Activated CD4-positive, alpha-beta T cell treated with anti-CD3 and anti-CD28 coated beads, Interleukin-2, amount 10 ng/mL, durations not matched to agents 7 days and 5 days (primary cell): ENCODE data around the gene PHF2. TPM values are rescaled to one million over a fixed set of nuclear protein-coding genes. Genes with fewer than 3 reads are reported as not detected.

Experiments
- CTCF ChIA-PET: fragments of 350-600 bp; sonication (Branson Sonifier 250); formaldehyde crosslinking; loops from one replicate; lab custom pipeline; 2021; ENCODE audit warnings: antibody characterized with exemption; lab: Charles Lee
- POLR2A ChIA-PET: fragments of 350-600 bp; sonication (Branson Sonifier 250); formaldehyde crosslinking; loops from one replicate; lab custom pipeline; 2021; ENCODE audit warnings: antibody characterized with exemption; lab: Charles Lee
- DNase-seq: peaks from one replicate; pipeline ENCODE4 v3.0.0-alpha.2; 2020
- H3K27ac Mint-ChIP-seq: one replicate; pipeline ENCODE4 v1.8.0; 2021; ENCODE audit warnings: mild to moderate bottlenecking, moderate library complexity, mixed read lengths
- H3K27me3 Mint-ChIP-seq: one replicate; pipeline ENCODE4 v1.8.0; 2021; ENCODE audit warnings: mixed read lengths
- H3K36me3 Mint-ChIP-seq: one replicate; pipeline ENCODE4 v1.8.0; 2021; ENCODE audit warnings: low read depth, mixed read lengths
- H3K4me1 Mint-ChIP-seq: one replicate; pipeline ENCODE4 v1.8.0; 2021; ENCODE audit warnings: mixed read lengths
- H3K4me3 Mint-ChIP-seq: one replicate; pipeline ENCODE4 v1.8.0; 2021; ENCODE audit warnings: mild to moderate bottlenecking, moderate library complexity, mixed read lengths
- H3K9me3 Mint-ChIP-seq: one replicate; pipeline ENCODE4 v1.8.0; 2021; ENCODE audit warnings: mixed read lengths
- total RNA-seq, 2 experiments: library from RNA; stranded (reverse); gene quantifications; one replicate each; pipeline ENCODE4 v1.2.3, GENCODE V29; 2021

PHF2 gene
- total RNA-seq, 2 experiments from 2014 or later, result 29.3 to 29.4 TPM

DNA sequence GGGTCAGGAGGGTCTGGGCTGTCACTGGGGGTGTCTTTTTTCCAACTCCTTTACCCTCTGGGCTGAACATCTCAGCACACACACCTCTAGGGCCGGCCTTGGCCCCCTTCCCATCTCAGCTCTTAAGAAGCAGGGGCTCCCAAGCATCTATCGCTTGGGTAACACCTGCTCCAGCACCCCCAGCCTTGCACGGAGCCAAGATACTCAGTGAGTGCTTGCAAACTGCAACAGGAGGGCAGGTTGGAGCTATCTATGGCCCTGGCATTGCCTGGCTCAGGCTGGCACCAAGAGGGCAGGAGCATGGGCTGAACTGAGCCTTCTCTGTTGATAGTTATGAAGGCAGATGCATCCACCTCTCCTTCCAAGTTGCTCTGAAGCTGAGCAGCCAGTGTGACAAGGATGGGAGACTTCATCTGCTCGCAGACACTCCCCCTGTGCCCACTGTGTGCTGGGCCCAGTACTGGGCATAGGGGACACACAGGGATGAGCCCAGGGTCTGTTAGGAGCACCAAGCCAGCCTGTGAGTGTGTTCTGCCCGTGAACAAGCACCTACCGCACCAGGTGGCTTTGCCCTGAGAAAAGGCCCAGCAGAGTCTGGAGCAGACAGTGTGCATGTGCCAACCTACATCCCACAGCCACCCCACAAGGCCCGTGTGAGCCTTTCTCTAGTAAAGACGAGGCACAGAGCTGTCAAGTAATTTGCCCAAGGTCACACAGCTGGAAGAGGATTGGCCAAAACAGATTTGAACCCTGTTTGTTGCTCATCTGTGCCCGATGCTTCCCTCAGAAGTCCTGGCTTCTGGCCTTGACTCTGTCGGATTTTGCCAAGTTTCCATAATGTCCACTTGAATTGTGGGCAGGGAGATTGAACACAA lies 58.2 kb downstream of the PHF2 start:
- Mint-ChIP-seq H3K9me3 (peaks cover 11% of the 10 kb centered on the region), H3K27me3 (no peaks in the 10 kb centered on the region), H3K27ac (no peak overlapping the region), H3K4me1 (no peaks in the 10 kb centered on the region), H3K36me3 (peaks cover 35% of the 10 kb centered on the region), H3K4me3 (no peak overlapping the region)
- POLR2A ChIA-PET, result no interaction called here
- CTCF ChIA-PET, result interaction anchor here (0.6 kb wide), 1 partner anchor 934 kb away, joined by 4 read pairs; no protein-coding TSS in a partner anchor
- no peak for DNase-seq

GRCh38 chr9:93635186-93636107 lies 59.1 kb downstream of the PHF2 start:
- Mint-ChIP-seq H3K27me3 (no peaks in the 10 kb centered on the region), H3K4me1 (no peaks in the 10 kb centered on the region), H3K4me3 (no peak overlapping the region), H3K36me3 (peaks cover 39% of the 10 kb centered on the region), H3K27ac (no peak overlapping the region), H3K9me3 (peaks cover 11% of the 10 kb centered on the region)
- POLR2A ChIA-PET, result no interaction called here
- DNase-seq, result no peak
- CTCF ChIA-PET, result interaction anchor here (0.6 kb wide), 1 partner anchor 935 kb away, joined by 4 read pairs; no protein-coding TSS in a partner anchor

GRCh38 chr9:93636172-93636661 lies 59.8 kb downstream of the PHF2 start:
- no peaks in the 10 kb centered on the region for H3K4me1 Mint-ChIP-seq
- no peaks in the 10 kb centered on the region for H3K27me3 Mint-ChIP-seq
- peaks cover 45% of the 10 kb centered on the region for H3K36me3 Mint-ChIP-seq
- H3K4me3 Mint-ChIP-seq, result no peak overlapping the region
- H3K27ac Mint-ChIP-seq, result no peak overlapping the region
- ChIA-PET CTCF (no interaction called here), POLR2A (no interaction called here)
- H3K9me3 Mint-ChIP-seq, result peaks cover 11% of the 10 kb centered on the region
- no peak for DNase-seq

DNA sequence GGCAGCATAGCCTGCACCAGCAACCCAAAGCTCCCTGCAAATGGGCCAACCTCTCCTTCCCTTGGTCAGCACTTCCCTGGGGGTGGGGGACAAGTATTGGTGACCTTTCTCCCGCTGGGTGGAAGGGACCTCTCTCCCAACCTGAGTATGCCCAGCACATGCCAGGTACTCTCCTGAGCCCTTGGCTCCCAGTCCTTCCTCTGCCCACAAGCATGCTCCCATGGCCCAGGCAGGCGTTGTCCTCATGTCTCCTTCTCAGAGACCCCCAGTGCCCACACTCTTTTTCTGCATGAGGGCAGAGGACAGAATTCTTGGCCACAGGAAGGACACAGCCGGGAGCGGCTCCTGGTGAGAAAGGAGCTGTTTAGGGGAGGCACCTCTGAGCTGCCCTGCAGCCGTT lies 60.3 kb downstream of the PHF2 start:
- Mint-ChIP-seq H3K36me3 (peaks cover 48% of the 10 kb centered on the region), H3K9me3 (peaks cover 11% of the 10 kb centered on the region), H3K4me3 (no peak overlapping the region), H3K27me3 (no peaks in the 10 kb centered on the region), H3K4me1 (no peaks in the 10 kb centered on the region), H3K27ac (no peak overlapping the region)
- ChIA-PET POLR2A (no interaction called here), CTCF (no interaction called here)
- DNase-seq, result no peak

- H3K27ac Mint-ChIP-seq, result no peak overlapping the region
- no peak for DNase-seq
- H3K27me3 Mint-ChIP-seq, result no peaks in the 10 kb centered on the region
- CTCF ChIA-PET, result interaction anchor here (1.4 kb wide), 1 partner anchor 9 kb away, joined by 3 read pairs; no protein-coding TSS in a partner anchor
- H3K4me3 Mint-ChIP-seq, result no peak overlapping the region
- POLR2A ChIA-PET, result no interaction called here
- H3K4me1 Mint-ChIP-seq, result no peaks in the 10 kb centered on the region
- peaks cover 50% of the 10 kb centered on the region for H3K36me3 Mint-ChIP-seq
- H3K9me3 Mint-ChIP-seq, result peaks cover 11% of the 10 kb centered on the region
These were observed 61.5 kb downstream of the PHF2 start for GRCh38 chr9:93637886-93638285.

GRCh38 chr9:93640027-93640426 lies 63.6 kb downstream of the PHF2 start:
- no peak for DNase-seq
- ChIA-PET CTCF (no interaction called here), POLR2A (no interaction called here)
- Mint-ChIP-seq H3K4me1 (no peaks in the 10 kb centered on the region), H3K27me3 (no peaks in the 10 kb centered on the region), H3K4me3 (no peak overlapping the region), H3K36me3 (peaks cover 58% of the 10 kb centered on the region), H3K27ac (no peak overlapping the region), H3K9me3 (peaks cover 11% of the 10 kb centered on the region)

DNA sequence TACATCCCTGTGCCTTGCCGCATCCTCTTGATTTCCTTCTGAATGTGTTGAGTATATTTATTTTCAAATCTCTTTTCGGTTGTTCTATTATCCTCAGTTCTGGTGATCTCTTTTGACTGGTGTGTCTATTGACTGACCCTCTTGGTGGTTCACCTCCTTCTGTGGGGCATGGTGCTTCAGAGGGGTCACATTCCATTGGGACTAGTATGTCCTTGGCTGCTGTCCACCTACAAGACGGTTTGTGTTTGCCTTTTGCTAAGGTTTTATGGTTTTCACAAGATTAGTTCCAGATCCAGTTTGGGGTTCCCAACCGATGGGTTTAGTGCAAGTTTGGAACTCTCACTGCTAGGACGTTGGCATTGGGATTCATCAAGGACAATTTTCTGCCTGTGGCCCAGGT lies 66.6 kb downstream of the PHF2 start:
- no peak for DNase-seq
- ChIA-PET CTCF (no interaction called here), POLR2A (no interaction called here)
- H3K9me3 Mint-ChIP-seq, result peaks cover 5% of the 10 kb centered on the region
- no peaks in the 10 kb centered on the region for H3K27me3 Mint-ChIP-seq
- no peaks in the 10 kb centered on the region for H3K4me1 Mint-ChIP-seq
- H3K36me3 Mint-ChIP-seq, result peaks cover 35% of the 10 kb centered on the region
- H3K4me3 Mint-ChIP-seq, result no peak overlapping the region
- no peak overlapping the region for H3K27ac Mint-ChIP-seq

DNA sequence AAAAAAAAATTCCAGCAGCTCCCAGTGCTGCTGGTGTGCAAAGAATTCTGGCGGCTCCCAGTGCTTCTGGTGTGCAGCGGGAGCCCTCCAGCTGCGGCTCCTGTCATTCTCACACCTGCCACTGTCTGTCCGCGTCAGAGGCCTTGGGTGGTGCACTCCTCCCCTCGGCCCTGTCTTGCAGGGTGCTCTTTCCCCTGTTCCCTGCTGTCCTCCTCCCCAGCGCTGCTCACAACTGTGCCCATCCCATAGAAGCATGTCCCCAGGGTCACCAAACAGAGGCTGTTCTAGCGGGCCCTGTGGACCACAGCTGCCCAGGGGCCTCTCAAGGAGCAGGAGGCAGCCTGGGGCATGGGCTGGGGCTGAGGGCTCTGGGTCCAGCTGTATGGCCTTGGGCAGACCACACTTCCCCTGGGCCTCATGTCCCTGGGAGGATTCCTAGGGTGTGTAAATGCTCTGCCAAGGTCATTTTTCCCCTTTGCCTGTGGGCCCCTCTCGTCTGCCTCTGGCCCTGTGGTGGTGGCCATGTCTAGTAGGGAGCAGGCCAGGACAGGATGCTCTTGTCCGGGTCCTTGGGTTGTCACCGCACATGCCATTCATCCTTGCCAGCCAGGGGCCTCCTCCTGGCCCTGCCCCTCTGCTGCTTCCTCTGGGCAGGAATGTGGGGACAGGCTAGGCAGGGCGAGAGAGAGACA lies 68.2 kb downstream of the PHF2 start:
- Mint-ChIP-seq H3K9me3 (no peaks in the 10 kb centered on the region), H3K4me1 (no peaks in the 10 kb centered on the region), H3K27ac (no peak overlapping the region), H3K4me3 (no peak overlapping the region), H3K36me3 (peaks cover 24% of the 10 kb centered on the region), H3K27me3 (no peaks in the 10 kb centered on the region)
- ChIA-PET POLR2A (no interaction called here), CTCF (no interaction called here)
- no peak for DNase-seq

GRCh38 chr9:93645149-93645889 lies 68.9 kb downstream of the PHF2 start:
- CTCF ChIA-PET, result no interaction called here
- Mint-ChIP-seq H3K9me3 (no peaks in the 10 kb centered on the region), H3K36me3 (peaks cover 22% of the 10 kb centered on the region), H3K4me1 (no peaks in the 10 kb centered on the region), H3K4me3 (no peak overlapping the region), H3K27me3 (no peaks in the 10 kb centered on the region), H3K27ac (no peak overlapping the region)
- POLR2A ChIA-PET, result no interaction called here
- DNase-seq, result no peak

DNA sequence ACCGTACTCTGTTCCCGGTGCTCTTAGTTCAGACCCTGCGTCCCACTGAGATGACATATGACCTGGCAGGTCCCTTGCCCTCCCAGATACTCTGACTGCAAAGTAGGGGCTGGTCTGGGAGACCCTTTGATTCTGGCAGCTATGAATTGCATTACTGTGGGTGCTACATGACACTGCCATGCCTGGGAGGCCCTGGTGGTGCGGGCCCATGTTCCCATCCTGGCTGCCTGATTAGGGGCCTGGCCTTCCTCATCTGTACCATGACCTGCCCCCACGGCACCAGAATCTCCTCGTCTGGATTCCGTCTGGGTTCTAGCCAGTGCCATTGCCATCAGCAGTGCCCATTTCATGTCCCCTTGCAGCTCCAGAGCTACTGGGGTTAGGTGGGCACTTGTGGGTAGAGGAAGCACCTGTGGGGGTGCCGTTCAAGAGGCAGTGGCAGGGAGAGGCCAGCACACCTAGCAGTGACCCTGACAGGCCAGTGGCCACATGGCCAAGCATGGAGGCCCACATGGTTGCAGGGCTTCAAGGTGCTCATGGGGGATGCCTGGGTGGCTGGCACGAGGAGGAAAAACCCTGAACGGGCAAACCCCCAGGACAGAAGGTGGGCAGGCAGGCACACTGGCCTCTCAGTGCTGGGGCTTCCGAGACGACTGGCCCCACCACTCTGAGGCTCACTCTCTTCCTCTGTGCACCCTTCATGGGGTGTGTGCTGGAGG lies 69.7 kb downstream of the PHF2 start:
- Mint-ChIP-seq H3K36me3 (peaks cover 15% of the 10 kb centered on the region), H3K4me3 (no peak overlapping the region), H3K4me1 (no peaks in the 10 kb centered on the region), H3K27me3 (no peaks in the 10 kb centered on the region), H3K9me3 (no peaks in the 10 kb centered on the region), H3K27ac (no peak overlapping the region)
- CTCF ChIA-PET, result interaction anchor here (0.9 kb wide), 1 partner anchor 8 kb away, joined by 3 read pairs; no protein-coding TSS in a partner anchor
- DNase-seq, result no peak
- POLR2A ChIA-PET, result no interaction called here

DNA sequence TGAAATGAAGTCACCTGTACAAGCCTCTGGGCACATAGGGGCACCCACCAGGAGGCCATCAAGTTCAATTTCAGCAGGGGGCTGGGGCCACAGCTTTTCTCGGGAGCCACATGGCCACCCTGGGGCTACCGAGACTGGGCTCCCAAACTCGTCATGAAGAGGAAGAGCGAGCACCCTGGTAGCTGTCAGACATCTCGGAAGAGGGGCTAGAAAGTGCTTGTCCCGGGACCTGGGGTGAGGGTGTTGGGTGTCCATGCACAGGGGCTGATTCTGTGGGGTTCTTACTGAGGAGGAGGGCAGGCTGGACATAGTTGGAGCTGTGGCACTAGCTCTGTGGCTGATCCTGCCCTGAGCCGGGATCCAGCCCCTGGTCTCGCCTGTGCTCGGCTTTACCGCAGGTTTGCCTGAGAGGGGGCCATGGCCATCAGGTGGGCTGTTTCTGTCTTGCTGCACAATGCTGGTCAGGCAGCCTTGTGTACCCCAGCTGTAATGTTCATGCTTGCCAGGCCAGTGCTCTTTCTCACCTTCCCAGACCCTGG lies 70.3 kb downstream of the PHF2 start:
- Mint-ChIP-seq H3K4me1 (no peaks in the 10 kb centered on the region), H3K27ac (no peak overlapping the region), H3K36me3 (peaks cover 11% of the 10 kb centered on the region), H3K27me3 (no peaks in the 10 kb centered on the region), H3K4me3 (no peak overlapping the region), H3K9me3 (no peaks in the 10 kb centered on the region)
- CTCF ChIA-PET, result interaction anchor here (0.9 kb wide), 1 partner anchor 8 kb away, joined by 3 read pairs; no protein-coding TSS in a partner anchor
- no peak for DNase-seq
- POLR2A ChIA-PET, result no interaction called here
